HAP-1 (cell line): ENCODE measurements around the gene PRSS22.

ENCODE experiments used
- DNase-seq, 2 experiments: peaks; one replicate each; pipeline ENCODE4 v3.0.0-alpha.2; 2016 to 2020; ENCODE audit warnings: low spot score in 2 of 2
- H3K27me3 ChIP-seq: fragments of 250-450 bp; sonication (Bioruptor Pico); 2 replicates; pipeline ENCODE4 v1.5.1; 2020; ENCODE audit warnings: low read depth, mild to moderate bottlenecking, moderate library complexity
- H3K36me3 ChIP-seq: fragments of 250-450 bp; sonication (Bioruptor Pico); replicated peaks from 2 replicates; pipeline ENCODE4 v1.5.1; 2020; ENCODE audit warnings: mild to moderate bottlenecking
- H3K4me1 ChIP-seq: fragments of 250-450 bp; sonication (Bioruptor Pico); 2 replicates; pipeline ENCODE4 v1.5.1; 2020; ENCODE audit warnings: mild to moderate bottlenecking
- H3K4me3 ChIP-seq: fragments of 250-450 bp; sonication (Bioruptor Pico); 2 replicates; pipeline ENCODE4 v1.5.1; 2020; ENCODE audit warnings: mild to moderate bottlenecking, moderate library complexity
- H3K9me3 ChIP-seq: fragments of 250-450 bp; sonication (Bioruptor Pico); 2 replicates; pipeline ENCODE4 v1.5.1; 2020; ENCODE audit warnings: mild to moderate bottlenecking, moderate library complexity
- in situ Hi-C: fragments of 300-500 bp; cut with MboI; formaldehyde crosslinking; loops from 3 replicates; pipeline ENCODE4 v1.14.3; 2020; ENCODE audit warnings: low sequenced_read_pairs, inconsistent platforms, mixed read lengths

The PRSS22 gene

GRCh38 chr16:2825906-2826305 is 32.1 kb downstream of the PRSS22 start:
- H3K9me3 ChIP-seq = no peaks in the 10 kb centered on the region
- peaks cover 17% of the 10 kb centered on the region for H3K27me3 ChIP-seq

GRCh38 chr16:2825049-2825742 is 32.8 kb downstream of the PRSS22 start:
- Histone ChIP-seq H3K4me3 (no peak overlapping the region), H3K9me3 (no peaks in the 10 kb centered on the region), H3K4me1 (no peaks in the 10 kb centered on the region), H3K27me3 (peaks cover 17% of the 10 kb centered on the region), H3K36me3 (no peaks in the 10 kb centered on the region)
- DNase-seq = no peak
- in situ Hi-C loops = no loop called here

More at GRCh38 chr16:2825906-2826305, 32.1 kb downstream of the PRSS22 start:
- in situ Hi-C loops = no loop called here
- Histone ChIP-seq H3K36me3 (no peaks in the 10 kb centered on the region), H3K4me1 (no peaks in the 10 kb centered on the region), H3K4me3 (no peak overlapping the region)
- DNase-seq = no peak

- H3K27me3 ChIP-seq = peaks cover 17% of the 10 kb centered on the region
- no peak overlapping the region for H3K4me3 ChIP-seq
- no peaks in the 10 kb centered on the region for H3K36me3 ChIP-seq
- H3K4me1 ChIP-seq = no peaks in the 10 kb centered on the region
- in situ Hi-C loops = no loop called here
- no peak for DNase-seq
- no peaks in the 10 kb centered on the region for H3K9me3 ChIP-seq
Observed at GRCh38 chr16:2824626-2825025, 33.3 kb downstream of the PRSS22 start.

- no peak for DNase-seq
- in situ Hi-C loops = no loop called here
- no peaks in the 10 kb centered on the region for H3K9me3 ChIP-seq
- no peaks in the 10 kb centered on the region for H3K4me1 ChIP-seq
- H3K4me3 ChIP-seq = no peak overlapping the region
- H3K36me3 ChIP-seq = no peaks in the 10 kb centered on the region
- H3K27me3 ChIP-seq = peaks cover 12% of the 10 kb centered on the region
Observed at GRCh38 chr16:2822496-2822895, 35.5 kb downstream of the PRSS22 start.

GRCh38 chr16:2822158-2822495 is 35.8 kb downstream of the PRSS22 start:
- in situ Hi-C loops = no loop called here
- H3K4me1 ChIP-seq = no peaks in the 10 kb centered on the region
- H3K9me3 ChIP-seq = no peaks in the 10 kb centered on the region
- DNase-seq = no peak
- H3K36me3 ChIP-seq = no peaks in the 10 kb centered on the region
- no peak overlapping the region for H3K4me3 ChIP-seq
- peaks cover 12% of the 10 kb centered on the region for H3K27me3 ChIP-seq

GRCh38 chr16:2821487-2822157 is 36.3 kb downstream of the PRSS22 start:
- peaks cover 12% of the 10 kb centered on the region for H3K27me3 ChIP-seq
- H3K4me3 ChIP-seq = no peak overlapping the region
- in situ Hi-C loops = no loop called here
- no peaks in the 10 kb centered on the region for H3K4me1 ChIP-seq
- no peak for DNase-seq
- H3K9me3 ChIP-seq = no peaks in the 10 kb centered on the region
- no peaks in the 10 kb centered on the region for H3K36me3 ChIP-seq

- H3K4me3 ChIP-seq = no peak overlapping the region
- DNase-seq = no peak
- H3K36me3 ChIP-seq = no peaks in the 10 kb centered on the region
- no peaks in the 10 kb centered on the region for H3K9me3 ChIP-seq
- peaks cover 12% of the 10 kb centered on the region for H3K27me3 ChIP-seq
- in situ Hi-C loops = no loop called here
- no peaks in the 10 kb centered on the region for H3K4me1 ChIP-seq
Observed at GRCh38 chr16:2820836-2821486, 37.0 kb downstream of the PRSS22 start.

GRCh38 chr16:2819939-2820835 is 37.8 kb downstream of the PRSS22 start:
- peaks cover 6% of the 10 kb centered on the region for H3K27me3 ChIP-seq
- in situ Hi-C loops = no loop called here

GRCh38 chr16:2819179-2819938 is 38.6 kb downstream of the PRSS22 start:
- Histone ChIP-seq H3K36me3 (no peaks in the 10 kb centered on the region), H3K9me3 (no peaks in the 10 kb centered on the region), H3K4me1 (no peaks in the 10 kb centered on the region), H3K4me3 (no peak overlapping the region), H3K27me3 (peaks cover 6% of the 10 kb centered on the region)
- in situ Hi-C loops = no loop called here
- DNase-seq = no peak

More at GRCh38 chr16:2819939-2820835, 37.8 kb downstream of the PRSS22 start:
- Histone ChIP-seq H3K4me3 (no peak overlapping the region), H3K9me3 (no peaks in the 10 kb centered on the region), H3K36me3 (no peaks in the 10 kb centered on the region), H3K4me1 (no peaks in the 10 kb centered on the region)
- no peak for DNase-seq

- DNase-seq = no peak
- Histone ChIP-seq H3K4me3 (no peak overlapping the region), H3K27me3 (peaks cover 6% of the 10 kb centered on the region)
Observed at GRCh38 chr16:2818272-2818876, 39.6 kb downstream of the PRSS22 start.

GRCh38 chr16:2817340-2818271 is 40.4 kb downstream of the PRSS22 start:
- DNase-seq = no peak
- H3K36me3 ChIP-seq = no peaks in the 10 kb centered on the region
- in situ Hi-C loops = no loop called here
- H3K9me3 ChIP-seq = no peaks in the 10 kb centered on the region
- H3K4me3 ChIP-seq = no peak overlapping the region
- peaks cover under 1% of the 10 kb centered on the region; the same call in 1 of the 2 replicates for H3K27me3 ChIP-seq
- H3K4me1 ChIP-seq = no peaks in the 10 kb centered on the region

More at GRCh38 chr16:2818272-2818876, 39.6 kb downstream of the PRSS22 start:
- Histone ChIP-seq H3K4me1 (no peaks in the 10 kb centered on the region), H3K36me3 (no peaks in the 10 kb centered on the region), H3K9me3 (no peaks in the 10 kb centered on the region)
- in situ Hi-C loops = no loop called here
